ENCODE data around the gene ADRA2C. TPM values are rescaled to one million over a fixed set of nuclear protein-coding genes. Genes with fewer than 3 reads are reported as not detected.

Gene ADRA2C
- total RNA-seq, 1 experiment from 2014 or later = 28.1 TPM

DNA sequence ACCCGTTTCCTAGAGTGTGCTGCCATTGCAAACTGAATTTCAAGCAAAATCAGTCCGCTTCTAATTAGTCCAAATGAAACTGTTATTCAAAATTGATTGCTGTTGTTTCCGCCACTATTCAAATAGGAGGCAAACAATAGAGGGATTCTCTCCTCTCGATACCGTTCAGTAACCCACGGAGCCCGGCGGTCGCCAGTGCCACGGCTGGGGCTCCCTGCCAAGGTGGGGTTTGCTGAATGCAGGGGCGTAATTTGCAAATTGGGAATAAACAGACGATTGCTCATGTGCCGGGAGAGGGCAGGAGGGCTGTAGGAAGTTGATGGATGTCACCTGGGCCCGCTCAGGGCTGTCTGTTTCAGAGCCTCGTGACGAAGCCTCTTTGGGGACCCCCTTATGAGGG is 8.8 kb downstream of the ADRA2C start:
- RAD21 ChIA-PET (ENCODE audit: low non-redundant PET in 1 of 2, low total read pairs in 2 of 2, uncharacterized antibody in 2 of 2, unreplicated experiment in 2 of 2) = no interaction called here
- CTCF ChIA-PET = no interaction called here
- no TSS peak for BruUV-seq (replicated peaks)

More for the DNA sequence above, 8.8 kb downstream of the ADRA2C start:
- Histone ChIP-seq H2AFZ (ENCODE audit: low read depth, low read length, poor library complexity, severe bottlenecking) (no peak overlapping the region), H3K36me3 (ENCODE audit: control insufficient read depth in 1 of 2, insufficient read depth in 2 of 2, low read length in 2 of 2) (no peaks in the 10 kb centered on the region), H3K9ac (ENCODE audit: low read length) (no peak overlapping the region), H4K20me1 (ENCODE audit: insufficient read depth) (no peaks in the 10 kb centered on the region), H3K4me1 (ENCODE audit: control insufficient read depth in 1 of 2, insufficient read depth in 2 of 2, low read length in 2 of 2) (peaks cover under 1% of the 10 kb centered on the region in 2 experiments; a peak in 2 of 4 replicates), H3K9me3 (ENCODE audit: control insufficient read depth in 1 of 2, insufficient read depth in 1 of 2, low read depth in 1 of 2, low read length in 2 of 2) (no peaks in the 10 kb centered on the region), H3K27me3 (ENCODE audit: insufficient read depth, low read length) (no peaks in the 10 kb centered on the region), H3K4me2 (ENCODE audit: low read length) (no peak overlapping the region), H3K9me2 (ENCODE audit: insufficient read depth) (no peaks in the 10 kb centered on the region), H3K4me3 (replicated peaks in 1 of 2; ENCODE audit: low read depth in 1 of 2, low read length in 2 of 2) (no peak overlapping the region), H3K79me2 (ENCODE audit: insufficient read depth, low read length) (no peaks in the 10 kb centered on the region), H3K27ac (ENCODE audit: low read depth, low read length) (no peak overlapping the region)
- POLR2A ChIA-PET = no interaction called here
- ATAC-seq (no peak), DNase-seq (ENCODE audit: low read depth, low spot score) (no peak)
- TF ChIP-seq SIN3A (IDR thresholded peaks at IDR 0.05; ENCODE audit: low read depth) = no peak
- TF ChIP-seq, protein P1, sequence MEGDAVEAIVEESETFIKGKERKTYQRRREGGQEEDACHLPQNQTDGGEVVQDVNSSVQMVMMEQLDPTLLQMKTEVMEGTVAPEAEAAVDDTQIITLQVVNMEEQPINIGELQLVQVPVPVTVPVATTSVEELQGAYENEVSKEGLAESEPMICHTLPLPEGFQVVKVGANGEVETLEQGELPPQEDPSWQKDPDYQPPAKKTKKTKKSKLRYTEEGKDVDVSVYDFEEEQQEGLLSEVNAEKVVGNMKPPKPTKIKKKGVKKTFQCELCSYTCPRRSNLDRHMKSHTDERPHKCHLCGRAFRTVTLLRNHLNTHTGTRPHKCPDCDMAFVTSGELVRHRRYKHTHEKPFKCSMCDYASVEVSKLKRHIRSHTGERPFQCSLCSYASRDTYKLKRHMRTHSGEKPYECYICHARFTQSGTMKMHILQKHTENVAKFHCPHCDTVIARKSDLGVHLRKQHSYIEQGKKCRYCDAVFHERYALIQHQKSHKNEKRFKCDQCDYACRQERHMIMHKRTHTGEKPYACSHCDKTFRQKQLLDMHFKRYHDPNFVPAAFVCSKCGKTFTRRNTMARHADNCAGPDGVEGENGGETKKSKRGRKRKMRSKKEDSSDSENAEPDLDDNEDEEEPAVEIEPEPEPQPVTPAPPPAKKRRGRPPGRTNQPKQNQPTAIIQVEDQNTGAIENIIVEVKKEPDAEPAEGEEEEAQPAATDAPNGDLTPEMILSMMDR (IDR thresholded peaks at IDR 0.05 in 2 of 3, conservative IDR thresholded peaks at IDR 0.05 in 1 of 3; ENCODE audit: borderline replicate concordance in 1 of 3, insufficient read depth in 1 of 3, low read depth in 2 of 3, low read length in 2 of 3) = no peak
- TF ChIP-seq SRF (IDR thresholded peaks at IDR 0.05; ENCODE audit: low read depth) = no peak
- no peak for TF ChIP-seq EGR1 (IDR thresholded peaks at IDR 0.05; ENCODE audit: low read depth)
- TF ChIP-seq POLR2A (IDR thresholded peaks at IDR 0.05; ENCODE audit: borderline replicate concordance, extremely low read depth, insufficient read depth, insufficient read length) = no peak
- TF ChIP-seq YY1 (IDR thresholded peaks at IDR 0.05; ENCODE audit: extremely low read depth, insufficient replicate concordance, low read depth, low read length) = no peak
- TF ChIP-seq, protein P2, sequence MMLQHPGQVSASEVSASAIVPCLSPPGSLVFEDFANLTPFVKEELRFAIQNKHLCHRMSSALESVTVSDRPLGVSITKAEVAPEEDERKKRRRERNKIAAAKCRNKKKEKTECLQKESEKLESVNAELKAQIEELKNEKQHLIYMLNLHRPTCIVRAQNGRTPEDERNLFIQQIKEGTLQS (IDR thresholded peaks at IDR 0.05) = no peak
- no peak for TF ChIP-seq ZNF274 (IDR thresholded peaks at IDR 0.05; ENCODE audit: low read depth, low read length)
- no peak for TF ChIP-seq ZFX (IDR thresholded peaks at IDR 0.05)
- TF ChIP-seq JUND (IDR thresholded peaks at IDR 0.05) = no peak
- TF ChIP-seq, protein P3, sequence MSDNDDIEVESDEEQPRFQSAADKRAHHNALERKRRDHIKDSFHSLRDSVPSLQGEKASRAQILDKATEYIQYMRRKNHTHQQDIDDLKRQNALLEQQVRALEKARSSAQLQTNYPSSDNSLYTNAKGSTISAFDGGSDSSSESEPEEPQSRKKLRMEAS (IDR thresholded peaks at IDR 0.05) = no peak
- TF ChIP-seq, protein P4, sequence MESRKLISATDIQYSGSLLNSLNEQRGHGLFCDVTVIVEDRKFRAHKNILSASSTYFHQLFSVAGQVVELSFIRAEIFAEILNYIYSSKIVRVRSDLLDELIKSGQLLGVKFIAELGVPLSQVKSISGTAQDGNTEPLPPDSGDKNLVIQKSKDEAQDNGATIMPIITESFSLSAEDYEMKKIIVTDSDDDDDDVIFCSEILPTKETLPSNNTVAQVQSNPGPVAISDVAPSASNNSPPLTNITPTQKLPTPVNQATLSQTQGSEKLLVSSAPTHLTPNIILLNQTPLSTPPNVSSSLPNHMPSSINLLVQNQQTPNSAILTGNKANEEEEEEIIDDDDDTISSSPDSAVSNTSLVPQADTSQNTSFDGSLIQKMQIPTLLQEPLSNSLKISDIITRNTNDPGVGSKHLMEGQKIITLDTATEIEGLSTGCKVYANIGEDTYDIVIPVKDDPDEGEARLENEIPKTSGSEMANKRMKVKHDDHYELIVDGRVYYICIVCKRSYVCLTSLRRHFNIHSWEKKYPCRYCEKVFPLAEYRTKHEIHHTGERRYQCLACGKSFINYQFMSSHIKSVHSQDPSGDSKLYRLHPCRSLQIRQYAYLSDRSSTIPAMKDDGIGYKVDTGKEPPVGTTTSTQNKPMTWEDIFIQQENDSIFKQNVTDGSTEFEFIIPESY (IDR thresholded peaks at IDR 0.05; ENCODE audit: extremely low read depth, insufficient replicate concordance, low read length) = no peak
- no peak for TF ChIP-seq POLR2AphosphoS5 (IDR thresholded peaks at IDR 0.05; ENCODE audit: low read depth, low read length)
- TF ChIP-seq CBX3 (IDR thresholded peaks at IDR 0.05; ENCODE audit: low read depth) = no peak
- intact Hi-C loops (cut with micrococcal nuclease) = no loop called here

Measured in HCT116 (cell line).